ENCODE measurements around the gene MRGPRD. TPM values are rescaled to one million over a fixed set of nuclear protein-coding genes. Genes with fewer than 3 reads are reported as not detected.

Gene MRGPRD
- total RNA-seq, 1 experiment from 2014 or later: not detected

GRCh38 chr11:69005183-69005630 lies 24.4 kb upstream of the MRGPRD start:
- intact Hi-C loops (cut with micrococcal nuclease; ENCODE audit: unreplicated experiment): no loop called here
- CTCF ChIA-PET: no interaction called here
- no peak for TF ChIP-seq CTCF (IDR thresholded peaks at IDR 0.05; ENCODE audit: unreplicated experiment)
- no peak for DNase-seq
- H3K9me3 Mint-ChIP-seq (ENCODE audit: low read depth, unreplicated experiment): no peaks in the 10 kb centered on the region
- H3K36me3 Mint-ChIP-seq (ENCODE audit: insufficient read depth, unreplicated experiment): no peaks in the 10 kb centered on the region
- H3K4me3 Mint-ChIP-seq (ENCODE audit: low read depth, unreplicated experiment): no peak overlapping the region
- no TSS peak for BruUV-seq (replicated peaks)
- H3K27ac Mint-ChIP-seq (ENCODE audit: unreplicated experiment): no peak overlapping the region
- H3K27me3 Mint-ChIP-seq (ENCODE audit: unreplicated experiment): peaks cover 19% of the 10 kb centered on the region
- peaks cover 21% of the 10 kb centered on the region for H3K4me1 Mint-ChIP-seq (ENCODE audit: low read depth, unreplicated experiment)

GRCh38 chr11:69004411-69005182 lies 23.8 kb upstream of the MRGPRD start:
- BruUV-seq (replicated peaks): no TSS peak
- H3K27ac Mint-ChIP-seq (ENCODE audit: unreplicated experiment): no peak overlapping the region
- TF ChIP-seq CTCF (IDR thresholded peaks at IDR 0.05; ENCODE audit: unreplicated experiment): no peak
- H3K4me3 Mint-ChIP-seq (ENCODE audit: low read depth, unreplicated experiment): no peak overlapping the region
- no peaks in the 10 kb centered on the region for H3K36me3 Mint-ChIP-seq (ENCODE audit: insufficient read depth, unreplicated experiment)
- peaks cover 24% of the 10 kb centered on the region for H3K27me3 Mint-ChIP-seq (ENCODE audit: unreplicated experiment)
- no peak for DNase-seq
- CTCF ChIA-PET: no interaction called here
- no peaks in the 10 kb centered on the region for H3K9me3 Mint-ChIP-seq (ENCODE audit: low read depth, unreplicated experiment)
- intact Hi-C loops (cut with micrococcal nuclease; ENCODE audit: unreplicated experiment): no loop called here
- peaks cover 21% of the 10 kb centered on the region for H3K4me1 Mint-ChIP-seq (ENCODE audit: low read depth, unreplicated experiment)

GRCh38 chr11:69003866-69004367 lies 23.1 kb upstream of the MRGPRD start:
- H3K4me3 Mint-ChIP-seq (ENCODE audit: low read depth, unreplicated experiment): no peak overlapping the region
- no peak for DNase-seq
- no peaks in the 10 kb centered on the region for H3K9me3 Mint-ChIP-seq (ENCODE audit: low read depth, unreplicated experiment)
- peaks cover 17% of the 10 kb centered on the region for H3K4me1 Mint-ChIP-seq (ENCODE audit: low read depth, unreplicated experiment)
- H3K36me3 Mint-ChIP-seq (ENCODE audit: insufficient read depth, unreplicated experiment): no peaks in the 10 kb centered on the region
- peaks cover 31% of the 10 kb centered on the region for H3K27me3 Mint-ChIP-seq (ENCODE audit: unreplicated experiment)
- no peak overlapping the region for H3K27ac Mint-ChIP-seq (ENCODE audit: unreplicated experiment)
- CTCF ChIA-PET: no interaction called here
- no TSS peak for BruUV-seq (replicated peaks)
- intact Hi-C loops (cut with micrococcal nuclease; ENCODE audit: unreplicated experiment): no loop called here
- TF ChIP-seq CTCF (IDR thresholded peaks at IDR 0.05; ENCODE audit: unreplicated experiment): no peak

GRCh38 chr11:69003301-69003865 lies 22.6 kb upstream of the MRGPRD start:
- H3K4me1 Mint-ChIP-seq (ENCODE audit: low read depth, unreplicated experiment): peaks cover 12% of the 10 kb centered on the region
- H3K4me3 Mint-ChIP-seq (ENCODE audit: low read depth, unreplicated experiment): no peak overlapping the region
- H3K9me3 Mint-ChIP-seq (ENCODE audit: low read depth, unreplicated experiment): no peaks in the 10 kb centered on the region
- CTCF ChIA-PET: interaction anchor here (1.6 kb wide), 1 partner anchor 8 kb away, joined by 3 read pairs; no protein-coding TSS in a partner anchor
- no peak for DNase-seq
- H3K27me3 Mint-ChIP-seq (ENCODE audit: unreplicated experiment): peaks cover 36% of the 10 kb centered on the region
- intact Hi-C loops (cut with micrococcal nuclease; ENCODE audit: unreplicated experiment): no loop called here
- H3K27ac Mint-ChIP-seq (ENCODE audit: unreplicated experiment): no peak overlapping the region
- no peaks in the 10 kb centered on the region for H3K36me3 Mint-ChIP-seq (ENCODE audit: insufficient read depth, unreplicated experiment)
- TF ChIP-seq CTCF (IDR thresholded peaks at IDR 0.05; ENCODE audit: unreplicated experiment): no peak
- BruUV-seq (replicated peaks): no TSS peak

Data from Calu3 (cell line).